HG03439 (cell line): ENCODE data around the gene VPS25.
"Not testable (repeated sequence)": the region's sequence is repeated elsewhere in the genome, so short reads cannot be mapped to it uniquely, and the experiment has no call there.

Experiments used
- ATAC-seq: cut with Tn5 transposase; IDR thresholded peaks from one replicate; pipeline ENCODE4 v1.9.1; 2021; ENCODE audit warnings: mild to moderate bottlenecking, moderate library complexity; ENCODE audit not compliant: unreplicated experiment

The VPS25 gene

GRCh38 chr17:42768006-42768405 lies 5.2 kb upstream of the VPS25 start:
- ATAC-seq, result not testable (repeated sequence)

DNA sequence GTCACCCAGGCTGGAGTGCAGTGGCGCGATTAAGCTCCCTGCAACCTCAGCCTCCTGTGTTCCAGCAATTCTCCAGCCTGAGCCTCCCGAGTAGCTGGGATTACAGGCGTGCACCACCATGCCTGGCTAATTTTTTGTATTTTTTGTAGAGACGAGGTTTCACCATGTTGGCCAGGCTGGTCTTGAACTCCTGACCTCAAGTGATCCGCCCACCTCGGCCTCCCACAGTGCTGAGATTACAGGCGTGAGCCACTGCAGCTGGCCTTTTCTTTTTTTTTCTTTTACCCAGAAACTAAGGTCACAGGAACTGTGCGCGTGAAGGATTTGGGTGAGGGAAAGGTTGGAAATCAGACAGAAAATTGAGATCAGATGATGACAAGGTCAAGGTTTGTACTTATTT lies 3.3 kb upstream of the VPS25 start:
- not testable (repeated sequence) for ATAC-seq

DNA sequence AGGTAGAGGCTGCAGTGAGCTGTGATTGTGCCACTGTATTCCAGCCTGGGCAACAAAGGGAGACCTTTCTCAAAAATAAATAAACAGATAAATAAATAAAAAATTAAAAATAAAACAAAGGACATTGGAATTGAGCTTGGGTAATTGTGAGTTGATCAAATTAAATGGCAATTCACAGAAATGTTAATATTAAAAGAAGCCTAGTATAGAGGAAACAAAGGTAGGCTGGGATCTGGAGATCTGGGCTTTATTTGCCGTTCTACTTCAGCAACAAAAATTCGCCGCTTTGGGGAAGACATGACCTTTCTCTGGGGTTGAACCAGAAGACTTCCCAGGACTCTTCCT lies 332 bp upstream of the VPS25 start:
- ATAC-seq, result no peak

GRCh38 chr17:42774066-42774745 lies 957 bp downstream of the VPS25 start:
- ATAC-seq, result no peak

DNA sequence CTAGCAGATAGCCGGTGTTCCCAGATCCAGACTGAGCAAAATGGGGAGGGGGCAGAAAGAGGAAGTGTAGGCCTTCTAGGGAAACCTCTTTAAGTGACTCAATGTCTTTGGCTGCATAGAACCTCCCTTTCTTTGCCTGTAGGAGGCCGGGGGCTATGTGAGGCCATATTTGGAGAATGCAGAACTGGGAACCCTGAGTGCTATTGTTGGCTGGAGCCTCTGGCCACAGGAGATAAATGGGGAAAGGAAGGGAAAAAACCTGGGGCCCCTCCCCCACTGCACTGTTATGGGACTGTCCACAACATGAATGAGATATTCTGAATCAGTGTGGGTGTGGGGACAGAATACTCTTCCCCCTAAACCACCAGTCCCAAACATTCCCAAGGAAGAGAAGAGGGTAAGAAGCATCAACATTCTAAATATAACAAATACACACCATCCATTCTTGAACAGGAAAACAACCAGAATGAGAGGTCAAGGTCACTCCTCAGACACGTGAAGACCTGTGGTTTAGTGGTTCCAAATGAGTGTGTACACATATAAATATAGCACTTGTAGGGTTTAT lies 2.4 kb downstream of the VPS25 start:
- ATAC-seq, result no peak

- ATAC-seq, result no peak
These were observed 5.3 kb downstream of the VPS25 start for GRCh38 chr17:42778570-42778969.

- no peak for ATAC-seq
These were observed 6.2 kb downstream of the VPS25 start for GRCh38 chr17:42779304-42779935.

GRCh38 chr17:42779936-42780850 lies 6.9 kb downstream of the VPS25 start, which contains the start of gene WNK4:
WNK4 (plus strand) TSS chr17:42780610; CDS start chr17:42780699, 89 bp downstream.
- no peak for ATAC-seq

GRCh38 chr17:42780851-42781638 lies 7.8 kb downstream of the VPS25 start:
- no peak for ATAC-seq

DNA sequence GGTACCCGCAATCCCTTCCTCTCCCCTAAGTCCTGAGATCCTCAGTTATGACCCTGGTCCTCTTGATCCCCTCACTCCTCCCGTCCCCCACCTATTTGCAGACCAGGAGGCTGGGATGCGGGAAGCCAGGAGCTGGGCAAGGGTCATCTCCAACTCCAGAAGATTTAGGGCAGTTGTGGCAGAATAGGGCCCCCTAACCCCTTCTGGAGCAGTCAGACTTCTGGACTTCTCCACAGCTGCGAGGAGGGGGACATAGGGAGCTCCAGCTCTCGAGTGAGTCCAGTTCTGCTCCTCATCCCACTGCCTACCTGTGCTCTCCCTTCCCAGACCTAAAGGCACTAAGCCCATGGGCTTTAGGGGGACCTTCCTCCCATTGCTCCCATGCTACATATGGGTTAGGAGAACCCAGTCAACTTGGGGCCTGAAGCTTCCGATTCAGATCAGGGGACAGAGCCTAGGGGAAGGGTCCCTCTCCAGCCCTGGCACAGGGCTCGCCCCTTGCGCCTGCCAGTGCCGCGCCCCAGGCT lies 8.5 kb downstream of the VPS25 start:
- ATAC-seq, result no peak

DNA sequence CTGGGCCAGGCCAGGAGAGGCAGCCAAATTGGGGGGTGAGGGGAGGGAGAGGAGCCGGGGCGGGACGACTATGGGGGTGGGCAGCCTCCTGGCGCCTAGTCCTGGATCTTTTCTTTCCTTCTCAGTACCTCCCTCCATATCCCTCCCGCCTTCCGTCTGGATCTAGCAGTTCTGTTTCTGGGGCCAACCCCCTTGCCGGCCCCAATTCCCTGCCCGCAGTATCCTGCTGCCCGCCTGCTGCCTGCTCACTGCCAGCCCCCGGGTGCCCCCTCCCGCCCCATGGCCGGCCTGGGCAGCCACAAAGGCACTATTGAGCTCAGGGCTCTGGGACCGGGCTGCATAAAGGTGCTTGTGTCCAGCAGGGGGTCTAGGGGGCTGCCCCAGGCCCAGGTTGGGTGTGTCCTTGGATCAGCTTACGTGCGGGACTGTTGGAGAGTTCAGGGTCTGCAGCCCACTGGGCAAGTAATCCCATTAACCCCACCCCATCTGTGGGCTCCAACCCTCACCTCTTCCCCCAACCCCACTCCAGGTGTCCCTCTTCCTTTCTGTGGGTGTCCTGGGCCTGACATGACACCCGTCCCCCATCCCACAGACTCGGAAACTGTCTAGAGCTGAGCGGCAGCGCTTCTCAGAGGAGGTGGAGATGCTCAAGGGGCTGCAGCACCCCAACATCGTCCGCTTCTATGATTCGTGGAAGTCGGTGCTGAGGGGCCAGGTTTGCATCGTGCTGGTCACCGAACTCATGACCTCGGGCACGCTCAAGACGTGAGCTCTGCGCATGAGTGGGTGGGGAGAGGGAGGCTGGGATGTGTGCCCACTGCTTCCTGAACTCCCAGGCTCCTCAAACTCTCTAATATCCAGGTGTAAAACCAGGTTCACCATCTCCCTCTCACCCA lies 9.2 kb downstream of the VPS25 start:
- no peak for ATAC-seq

GRCh38 chr17:42783062-42783790 lies 10.0 kb downstream of the VPS25 start:
- ATAC-seq, result no peak

DNA sequence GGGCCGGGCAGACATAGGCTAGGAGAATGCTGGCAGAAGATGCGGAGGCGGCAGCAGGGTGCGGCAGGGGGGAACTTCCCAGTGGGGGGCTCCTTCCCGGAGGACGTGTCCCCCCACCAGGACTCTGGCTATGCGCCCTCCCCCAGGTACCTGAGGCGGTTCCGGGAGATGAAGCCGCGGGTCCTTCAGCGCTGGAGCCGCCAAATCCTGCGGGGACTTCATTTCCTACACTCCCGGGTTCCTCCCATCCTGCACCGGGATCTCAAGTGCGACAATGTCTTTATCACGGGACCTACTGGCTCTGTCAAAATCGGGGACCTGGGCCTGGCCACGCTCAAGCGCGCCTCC lies 10.5 kb downstream of the VPS25 start:
- no peak for ATAC-seq

- no peak for ATAC-seq
These were observed 11.2 kb downstream of the VPS25 start for GRCh38 chr17:42784409-42784808.

GRCh38 chr17:42784811-42785592 lies 11.8 kb downstream of the VPS25 start:
- ATAC-seq, result no peak

DNA sequence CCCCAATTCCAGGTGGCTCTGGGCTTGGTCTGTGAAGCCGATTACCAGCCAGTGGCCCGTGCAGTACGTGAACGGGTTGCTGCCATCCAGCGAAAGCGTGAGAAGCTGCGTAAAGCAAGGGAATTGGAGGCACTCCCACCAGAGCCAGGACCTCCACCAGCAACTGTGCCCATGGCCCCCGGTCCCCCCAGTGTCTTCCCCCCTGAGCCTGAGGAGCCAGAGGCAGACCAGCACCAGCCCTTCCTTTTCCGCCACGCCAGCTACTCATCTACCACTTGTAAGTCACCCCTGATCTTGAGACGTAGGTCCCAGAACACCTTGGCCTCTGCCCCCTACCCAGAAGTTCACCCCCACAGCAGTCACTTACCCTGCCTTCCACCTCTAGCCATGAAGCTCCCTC lies 14.0 kb downstream of the VPS25 start:
- ATAC-seq, result no peak

- no peak for ATAC-seq
These were observed 18.7 kb downstream of the VPS25 start for GRCh38 chr17:42791948-42792347.

DNA sequence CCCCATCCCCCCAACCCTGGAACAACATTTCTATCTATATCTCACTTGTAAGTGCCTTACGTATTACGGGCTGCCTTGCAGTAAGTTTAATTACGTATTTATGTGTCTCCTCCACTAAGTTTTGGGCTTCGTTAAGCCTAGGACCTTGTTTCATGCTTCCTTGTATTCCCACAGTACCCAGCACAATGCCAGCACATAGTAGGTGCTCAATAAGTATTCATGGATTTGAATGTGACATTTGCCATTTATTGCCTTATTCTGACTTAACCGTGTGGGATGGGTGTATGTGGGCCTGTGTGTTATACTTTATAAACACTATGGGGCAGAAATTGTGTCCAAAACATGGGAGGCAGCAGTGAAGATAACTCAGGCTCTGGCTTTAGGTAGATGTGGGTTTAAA lies 19.3 kb downstream of the VPS25 start:
- ATAC-seq, result no peak
